H9 (cell line): ENCODE data around the gene TBC1D1. TPM values are rescaled to one million over a fixed set of nuclear protein-coding genes. Genes with fewer than 3 reads are reported as not detected.

Experiments
- DNase-seq: peaks from one replicate; pipeline ENCODE4 v3.0.0-alpha.2; 2017
- H2AFZ ChIP-seq: one replicate; pipeline ENCODE4 v1.6.1; 2013; ENCODE audit warnings: mild to moderate bottlenecking, low read length, control low read depth, moderate library complexity
- H2AK5ac ChIP-seq: 2 replicates; pipeline ENCODE4 v1.6.1; 2013; ENCODE audit warnings: low read length, control low read depth, mixed read lengths; ENCODE audit not compliant: insufficient read length
- H2BK120ac ChIP-seq: one replicate; pipeline ENCODE4 v1.6.1; 2013; ENCODE audit warnings: low read depth, mild to moderate bottlenecking, low read length, control low read depth, inconsistent platforms; ENCODE audit not compliant: poor library complexity, severe bottlenecking
- H2BK12ac ChIP-seq: 2 replicates; pipeline ENCODE4 v1.6.1; 2013; ENCODE audit warnings: low read length, control low read depth, mixed read lengths, low read depth; ENCODE audit not compliant: insufficient read length
- H2BK15ac ChIP-seq: 2 replicates; pipeline ENCODE4 v1.6.1; 2013; ENCODE audit warnings: low read depth, low read length, control low read depth
- H2BK20ac ChIP-seq: one replicate; pipeline ENCODE4 v1.6.1; 2013; ENCODE audit warnings: low read depth, mild to moderate bottlenecking, low read length, control low read depth, inconsistent platforms; ENCODE audit not compliant: poor library complexity, severe bottlenecking
- H2BK5ac ChIP-seq: 2 replicates; pipeline ENCODE4 v1.6.1; 2013; ENCODE audit warnings: low read length, control low read depth, mixed read lengths; ENCODE audit not compliant: insufficient read length
- H3K14ac ChIP-seq: 2 replicates; pipeline ENCODE4 v1.6.1; 2013; ENCODE audit warnings: low read length, control low read depth; ENCODE audit not compliant: insufficient read depth
- H3K18ac ChIP-seq: 2 replicates; pipeline ENCODE4 v1.6.1; 2013; ENCODE audit warnings: low read depth, mild to moderate bottlenecking, mixed read lengths, low read length, control low read depth; ENCODE audit not compliant: insufficient read length
- H3K23ac ChIP-seq: 2 replicates; pipeline ENCODE4 v1.6.1; 2013; ENCODE audit warnings: low read length, control low read depth, mixed read lengths, low read depth; ENCODE audit not compliant: insufficient read length
- H3K23me2 ChIP-seq: 2 replicates; pipeline ENCODE4 v1.6.1; 2013; ENCODE audit warnings: low read depth, mild to moderate bottlenecking, mixed read lengths, low read length, control low read depth; ENCODE audit not compliant: insufficient read length, poor library complexity, severe bottlenecking
- H3K27ac ChIP-seq: 2 replicates; pipeline ENCODE4 v1.5.1; 2013; ENCODE audit warnings: low read length, control low read depth, mixed read lengths, low read depth; ENCODE audit not compliant: insufficient read length
- H3K27me3 ChIP-seq: 2 replicates; pipeline ENCODE4 v1.6.1; 2013; ENCODE audit warnings: low read length, control low read depth, inconsistent platforms; ENCODE audit not compliant: insufficient read depth
- H3K4ac ChIP-seq: 2 replicates; pipeline ENCODE4 v1.6.1; 2013; ENCODE audit warnings: low read depth, mild to moderate bottlenecking, control low read depth, inconsistent platforms, low read length, moderate library complexity
- H3K4me1 ChIP-seq: 2 replicates; pipeline ENCODE4 v1.6.1; 2013; ENCODE audit warnings: low read length, control low read depth, inconsistent platforms; ENCODE audit not compliant: insufficient read depth
- H3K4me2 ChIP-seq: 2 replicates; pipeline ENCODE4 v1.6.1; 2013; ENCODE audit warnings: low read length, control low read depth, mixed read lengths; ENCODE audit not compliant: insufficient read length, insufficient read depth
- H3K56ac ChIP-seq: 2 replicates; pipeline ENCODE4 v1.6.1; 2013; ENCODE audit warnings: low read depth, mild to moderate bottlenecking, mixed read lengths, low read length, control low read depth; ENCODE audit not compliant: insufficient read length
- H3K79me1 ChIP-seq: 2 replicates; pipeline ENCODE4 v1.6.1; 2013; ENCODE audit warnings: low read depth, mild to moderate bottlenecking, moderate library complexity, low read length, control low read depth, inconsistent platforms; ENCODE audit not compliant: insufficient read depth, poor library complexity, severe bottlenecking
- H3K79me2 ChIP-seq: 2 replicates; pipeline ENCODE4 v1.6.1; 2013; ENCODE audit warnings: low read length, control low read depth, inconsistent platforms; ENCODE audit not compliant: insufficient read depth
- H3K9ac ChIP-seq: 2 replicates; pipeline ENCODE4 v1.6.1; 2013; ENCODE audit warnings: low read length, control low read depth, mixed read lengths; ENCODE audit not compliant: insufficient read length; ENCODE audit errors: extremely low read depth
- H3K9me3 ChIP-seq: one replicate; pipeline ENCODE4 v1.6.1; 2013; ENCODE audit warnings: low read depth, low read length, inconsistent platforms; ENCODE audit not compliant: control insufficient read depth
- H3T11ph ChIP-seq: one replicate; pipeline ENCODE4 v1.6.1; 2013; ENCODE audit warnings: mild to moderate bottlenecking, low read length, control low read depth, inconsistent platforms
- H4K20me1 ChIP-seq: one replicate; pipeline ENCODE4 v1.6.1; 2013; ENCODE audit not compliant: control insufficient read depth, insufficient read length, insufficient read depth
- H4K5ac ChIP-seq: 2 replicates; pipeline ENCODE4 v1.6.1; 2013; ENCODE audit warnings: low read depth, mild to moderate bottlenecking, mixed read lengths, low read length, control low read depth; ENCODE audit not compliant: insufficient read length
- H4K8ac ChIP-seq: replicated peaks from 2 replicates; pipeline ENCODE4 v1.6.1; 2013; ENCODE audit warnings: low read length, control low read depth, mixed read lengths, low read depth; ENCODE audit not compliant: insufficient read length
- H4K91ac ChIP-seq: 2 replicates; pipeline ENCODE4 v1.6.1; 2013; ENCODE audit warnings: low read depth, mild to moderate bottlenecking, moderate library complexity, mixed read lengths, low read length, control low read depth; ENCODE audit not compliant: insufficient read length
- H3K27ac Mint-ChIP-seq, 3 experiments: 2 replicates in 2 of 3; 3 replicates in 1 of 3; pipeline ENCODE4 v1.8.0; 2020 to 2021; ENCODE audit warnings: mixed read lengths in 3 of 3, mild to moderate bottlenecking in 1 of 3, moderate library complexity in 1 of 3
- H3K27me3 Mint-ChIP-seq: 2 replicates; pipeline ENCODE4 v1.8.0; 2021; ENCODE audit warnings: low read depth, mild to moderate bottlenecking, moderate library complexity, mixed read lengths
- H3K36me3 Mint-ChIP-seq, 3 experiments: 2 replicates in 2 of 3; 3 replicates in 1 of 3; pipeline ENCODE4 v1.8.0; 2020 to 2021; ENCODE audit warnings: low read depth in 3 of 3, mixed read lengths in 3 of 3; ENCODE audit not compliant: insufficient read depth in 1 of 3
- H3K4me1 Mint-ChIP-seq, 2 experiments: 2 replicates each; pipeline ENCODE4 v1.8.0; 2020; ENCODE audit warnings: mixed read lengths in 2 of 2
- H3K4me3 Mint-ChIP-seq, 2 experiments: 2 replicates in 1 of 2; 3 replicates in 1 of 2; pipeline ENCODE4 v1.8.0; 2020 to 2021; ENCODE audit warnings: mild to moderate bottlenecking in 2 of 2, mixed read lengths in 2 of 2, moderate library complexity in 1 of 2
- H3K9me3 Mint-ChIP-seq, 2 experiments: 2 replicates in 1 of 2; 3 replicates in 1 of 2; pipeline ENCODE4 v1.8.0; 2020; ENCODE audit warnings: mild to moderate bottlenecking in 2 of 2, mixed read lengths in 2 of 2, moderate library complexity in 1 of 2
- CTCF ChIP-seq: fragments of 200-600 bp; sonication (generic); conservative IDR thresholded peaks from 3 replicates; pipeline ENCODE4 v1.8.0; 2021; ENCODE audit warnings: antibody characterized with exemption, mild to moderate bottlenecking
- WGBS: extraction: QIAGEN DNeasy Blood & Tissue Kit; methylation state at CpG from one replicate; pipeline ENCODE4 v1.1.7; 2013; ENCODE audit warnings: missing lambda C conversion rate, low lambda C conversion rate, mixed read lengths; ENCODE audit not compliant: insufficient read length; ENCODE audit errors: extremely low coverage; 5-methylcytosine and 5-hydroxymethylcytosine counted together
- total RNA-seq: library from RNA; stranded (reverse); gene quantifications from 2 replicates; pipeline ENCODE4 v1.2.1, GENCODE V29; 2021

The TBC1D1 gene
- total RNA-seq, 1 experiment from 2014 or later = 109 TPM

GRCh38 chr4:38145033-38145678 lies 254.3 kb downstream of the TBC1D1 start:
- H3K27me3 ChIP-seq = no peaks in the 10 kb centered on the region
- no peak overlapping the region for H3K9ac ChIP-seq
- no peak overlapping the region for H2BK12ac ChIP-seq
- DNase-seq = no peak
- no peak overlapping the region for H3K56ac ChIP-seq
- WGBS = no CpG with 5 or more reads among the region's 4 CpGs
- H3K4me3 Mint-ChIP-seq = no peak overlapping the region
- H4K8ac ChIP-seq = no peak overlapping the region
- H3K36me3 Mint-ChIP-seq = peaks cover 0 to 3% (median 2%) of the 10 kb centered on the region in 3 experiments; a peak in 3 of 7 replicates
- H3K18ac ChIP-seq = no peak overlapping the region
- no peak overlapping the region for H3K4me2 ChIP-seq
- H2AFZ ChIP-seq = no peak overlapping the region
- no peaks in the 10 kb centered on the region for H3K9me3 Mint-ChIP-seq
- no peak overlapping the region for H2BK120ac ChIP-seq
- no peak overlapping the region for H2BK5ac ChIP-seq
- H3K27ac ChIP-seq = no peak overlapping the region
- H3T11ph ChIP-seq = no peak overlapping the region
- H3K14ac ChIP-seq = no peak overlapping the region
- H2AK5ac ChIP-seq = no peak overlapping the region
- no peak overlapping the region for H3K27ac Mint-ChIP-seq
- H3K79me2 ChIP-seq = no peaks in the 10 kb centered on the region
- no peaks in the 10 kb centered on the region for H3K79me1 ChIP-seq
- no peaks in the 10 kb centered on the region for H3K4me1 Mint-ChIP-seq
- H2BK20ac ChIP-seq = no peak overlapping the region
- H3K4ac ChIP-seq = no peak overlapping the region
- no peaks in the 10 kb centered on the region for H3K9me3 ChIP-seq
- no peak overlapping the region for H4K91ac ChIP-seq
- H3K4me1 ChIP-seq = no peaks in the 10 kb centered on the region
- no peaks in the 10 kb centered on the region for H3K23me2 ChIP-seq
- H3K23ac ChIP-seq = no peak overlapping the region
- H2BK15ac ChIP-seq = no peak overlapping the region
- H4K20me1 ChIP-seq = no peaks in the 10 kb centered on the region
- peaks cover 5% of the 10 kb centered on the region for H3K27me3 Mint-ChIP-seq
- no peak for TF ChIP-seq CTCF
- H4K5ac ChIP-seq = no peak overlapping the region
